Ammon's horn (tissue), 1 donor: ENCODE results near the gene LPCAT3.

Experiments used
- DNase-seq: peaks from one replicate; pipeline ENCODE4 v3.0.0-alpha.2; 2016; ENCODE audit warnings: low spot score

Gene LPCAT3

GRCh38 chr12:6998715-6999451, 19.4 kb downstream of the LPCAT3 start:
- DNase-seq, result no peak

- DNase-seq, result no peak
Measured at GRCh38 chr12:6996040-6996441, 22.2 kb downstream of the LPCAT3 start.

- DNase-seq, result no peak
Measured at GRCh38 chr12:6987956-6988553, 30.2 kb downstream of the LPCAT3 start.

GRCh38 chr12:6982532-6982931, 35.7 kb downstream of the LPCAT3 start:
- no peak for DNase-seq

GRCh38 chr12:6981152-6982052, 36.9 kb downstream of the LPCAT3 start:
- DNase-seq, result no peak

- DNase-seq, result no peak
Measured at GRCh38 chr12:6980740-6981139, 37.5 kb downstream of the LPCAT3 start.

- DNase-seq, result no peak
Measured at GRCh38 chr12:6980075-6980474, 38.2 kb downstream of the LPCAT3 start.

GRCh38 chr12:6979453-6979852, 38.8 kb downstream of the LPCAT3 start:
- no peak for DNase-seq

- no peak for DNase-seq
Measured at GRCh38 chr12:6979021-6979420, 39.3 kb downstream of the LPCAT3 start.

- no peak for DNase-seq
Measured at GRCh38 chr12:6978611-6979011, 39.7 kb downstream of the LPCAT3 start.

GRCh38 chr12:6978188-6978587, 40.1 kb downstream of the LPCAT3 start:
- DNase-seq, result no peak

- DNase-seq, result no peak
Measured at GRCh38 chr12:6977653-6978052, 40.6 kb downstream of the LPCAT3 start.

- no peak for DNase-seq
Measured at GRCh38 chr12:6975297-6976032, 42.8 kb downstream of the LPCAT3 start.

- DNase-seq, result no peak
Measured at GRCh38 chr12:6974180-6974579, 44.1 kb downstream of the LPCAT3 start.

- peak; percentile 32 for DNase-seq
Measured at GRCh38 chr12:6970096-6970527, 48.2 kb downstream of the LPCAT3 start.

GRCh38 chr12:6968426-6968825, 49.9 kb downstream of the LPCAT3 start:
- DNase-seq, result no peak

- DNase-seq, result no peak
Measured at GRCh38 chr12:6967651-6968100, 50.6 kb downstream of the LPCAT3 start.

- no peak for DNase-seq
Measured at GRCh38 chr12:6966351-6966750, 51.9 kb downstream of the LPCAT3 start.

- no peak for DNase-seq
Measured at GRCh38 chr12:6965714-6966113, 52.6 kb downstream of the LPCAT3 start.

- peak; percentile 94 for DNase-seq
Measured at GRCh38 chr12:6965026-6965661, 53.1 kb downstream of the LPCAT3 start.

GRCh38 chr12:6964605-6965025, 53.7 kb downstream of the LPCAT3 start:
- no peak for DNase-seq
